ENCODE measurements around the gene CEP290. TPM values are rescaled to one million over a fixed set of nuclear protein-coding genes. Genes with fewer than 3 reads are reported as not detected.
"Not testable (repeated sequence)": the region's sequence is repeated elsewhere in the genome, so short reads cannot be mapped to it uniquely, and the experiment has no call there.

Gene CEP290
- total RNA-seq, 1 experiment from 2014 or later: 5.0 TPM

- no peak for DNase-seq (ENCODE audit: low spot score)
These were observed 85.3 kb downstream of the CEP290 start for GRCh38 chr12:88056571-88056970.

- peak; percentile 58 for DNase-seq (ENCODE audit: low spot score)
These were observed 89.2 kb downstream of the CEP290 start for GRCh38 chr12:88052686-88053085.

GRCh38 chr12:88044035-88044434 is 97.9 kb downstream of the CEP290 start:
- no peak for DNase-seq (ENCODE audit: low spot score)

GRCh38 chr12:88037770-88038169 is 104.1 kb downstream of the CEP290 start:
- no peak for DNase-seq (ENCODE audit: low spot score)

- DNase-seq (ENCODE audit: low spot score): peak; percentile 35
These were observed 105.4 kb downstream of the CEP290 start for GRCh38 chr12:88036353-88036965.

- peak; percentile 46 for DNase-seq (ENCODE audit: low spot score)
These were observed 106.0 kb downstream of the CEP290 start for GRCh38 chr12:88035907-88036289.

- peak; percentile 89 for DNase-seq (ENCODE audit: low spot score)
These were observed 106.5 kb downstream of the CEP290 start for GRCh38 chr12:88035271-88035906.

GRCh38 chr12:88031161-88031560 is 110.7 kb downstream of the CEP290 start:
- DNase-seq (ENCODE audit: low spot score): not testable (repeated sequence)

GRCh38 chr12:88029093-88029665 is 112.7 kb downstream of the CEP290 start, which contains the start of gene C12orf50:
TSS of gene C12orf50 (minus strand) at chr12:88029401. CDS start at chr12:88026962, 2,439 bp downstream.
- no peak for DNase-seq (ENCODE audit: low spot score)

GRCh38 chr12:88026196-88026595 is 115.7 kb downstream of the CEP290 start:
- DNase-seq (ENCODE audit: low spot score): no peak

GRCh38 chr12:88017964-88018363 is 123.9 kb downstream of the CEP290 start:
- no peak for DNase-seq (ENCODE audit: low spot score)

- no peak for DNase-seq (ENCODE audit: low spot score)
These were observed 126.1 kb downstream of the CEP290 start for GRCh38 chr12:88015825-88016224.

- no peak for DNase-seq (ENCODE audit: low spot score)
These were observed 130.1 kb downstream of the CEP290 start for GRCh38 chr12:88011755-88012154.

GRCh38 chr12:88006351-88006750 is 135.5 kb downstream of the CEP290 start:
- DNase-seq (ENCODE audit: low spot score): no peak

GRCh38 chr12:88001327-88001726 is 140.6 kb downstream of the CEP290 start:
- no peak for DNase-seq (ENCODE audit: low spot score)

Small RNA genes lying within 50 kb of the gene (small RNA-seq; reads per million reads assigned to genes)
- not detected for gene RNA5SP364

Other genes starting within 250 kb of the CEP290 start
- not detected in 2 replicates for gene C12orf50, start 112.7 kb downstream of the CEP290 start, total RNA-seq (2014; rRNA removed; shearing (Covaris generic))
- gene TMTC3, start 219 bp upstream of the CEP290 start, total RNA-seq (2014; rRNA removed; shearing (Covaris generic)): 4.2 and 4.3 TPM in 2 replicates

Data from HT-29 (cell line).